Aorta (tissue), 5 donors: ENCODE measurements around the gene EN2. TPM values are rescaled to one million over a fixed set of nuclear protein-coding genes. Genes with fewer than 3 reads are reported as not detected.

Experiments used
- ATAC-seq: fragments of 200-7000 bp; cut with Tn5 transposase; one replicate; pipeline ENCODE4 v1.9.1; 2022; ENCODE audit warnings: moderate library complexity; ENCODE audit not compliant: low FRiP score
- DNase-seq, 2 donors: peaks; one replicate each; pipeline ENCODE4 v3.0.0-alpha.2; 2020
- H3K27ac ChIP-seq, 2 donors: one replicate each; pipeline ENCODE4 v1.5.1; 2013; ENCODE audit warnings: low read length in 2 of 2, mild to moderate bottlenecking in 2 of 2, moderate library complexity in 2 of 2, control low read depth in 1 of 2, inconsistent platforms in 1 of 2, low read depth in 1 of 2
- H3K27me3 ChIP-seq, 2 donors: one replicate each; pipeline ENCODE4 v1.6.1; 2013; ENCODE audit warnings: control low read depth in 1 of 2, low read length in 1 of 2, mild to moderate bottlenecking in 1 of 2, moderate library complexity in 1 of 2; ENCODE audit not compliant: insufficient read depth in 2 of 2, control insufficient read depth in 1 of 2
- H3K36me3 ChIP-seq, 2 donors: one replicate each; pipeline ENCODE4 v1.6.1; 2013; ENCODE audit warnings: control low read depth in 1 of 2, low read length in 1 of 2, mild to moderate bottlenecking in 1 of 2; ENCODE audit not compliant: insufficient read depth in 2 of 2, control insufficient read depth in 1 of 2
- H3K4me1 ChIP-seq, 2 donors: one replicate each; pipeline ENCODE4 v1.6.1; 2013; ENCODE audit warnings: low read length in 2 of 2, control low read depth in 1 of 2, mild to moderate bottlenecking in 1 of 2, moderate library complexity in 1 of 2; ENCODE audit not compliant: insufficient read depth in 2 of 2, control insufficient read depth in 1 of 2
- H3K4me3 ChIP-seq, 2 donors: one replicate each; pipeline ENCODE4 v1.5.1; 2013; ENCODE audit warnings: low read length in 2 of 2, control low read depth in 1 of 2, mild to moderate bottlenecking in 1 of 2
- H3K9me3 ChIP-seq: one replicate; pipeline ENCODE4 v1.6.1; 2013; ENCODE audit warnings: mild to moderate bottlenecking, low read length; ENCODE audit not compliant: control insufficient read depth
- WGBS, 2 donors: extraction: QIAGEN DNeasy Blood & Tissue Kit; methylation state at CpG; one replicate each; pipeline ENCODE4 v1.1.7; 2013; 5-methylcytosine and 5-hydroxymethylcytosine counted together
- intact Hi-C, 2 donors: fragments of 100-400 bp; cut with DNase I; formaldehyde crosslinking; loops; one replicate each; pipeline versions ENCODE4 v1.14.2 to v1.15.0; 2022
- polyA plus RNA-seq, 2 donors: library from polyadenylated mRNA; stranded (reverse); fragments of 200-250 nt; gene quantifications; one replicate each; pipeline ENCODE4 v1.2.3, GENCODE V29; 2013
- total RNA-seq, 2 donors: library from RNA; stranded (reverse); fragmentation: NEBNext Ultra II Directional; extraction: Animal tissue kit (Norgen Biotek cat#: 25700); gene quantifications; one replicate each; pipeline ENCODE4 v1.2.1, GENCODE V29; 2021
- donor health status: healthy with polysubstance abuse.
- donor health status: Bipolar disorder and iron deficiency.
- donor health status: DM: no; HTN: no; CAD: no.
- donor health status: DM: no; HTN: no; CAD: no.
- donor health status: DM: yes; HTN: yes; CAD: no.

Gene EN2
- total and polyA plus RNA-seq, 4 donors, result not detected

DNA sequence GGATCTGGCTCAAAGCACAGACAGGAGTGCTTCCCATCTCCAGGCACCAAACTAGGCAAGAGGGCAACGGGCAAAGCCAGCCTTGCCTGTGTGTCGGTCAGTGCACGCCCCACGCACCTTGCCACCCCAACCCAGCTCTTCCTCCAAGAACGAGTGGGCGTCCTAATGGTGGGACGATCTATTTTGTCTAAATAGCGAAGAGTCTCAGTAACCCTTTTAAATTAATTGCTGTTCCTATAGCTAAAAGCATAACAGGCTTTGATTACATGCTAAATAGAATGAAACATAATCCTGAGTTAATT lies 12.2 kb downstream of the EN2 start:
- 19 to 20% methylated on average over 8 of the region's 8 CpGs for WGBS, 2 donors
- intact Hi-C loops, result no loop called here

GRCh38 chr7:155470686-155471638 lies 13.0 kb downstream of the EN2 start:
- no peaks in the 10 kb centered on the region for H3K4me1 ChIP-seq
- H3K36me3 ChIP-seq, result no peaks in the 10 kb centered on the region
- WGBS, 2 donors, result 4 to 6% methylated on average over 24 of the region's 24 CpGs
- intact Hi-C loops, result no loop called here
- no peak for ATAC-seq
- H3K27ac ChIP-seq, result no peak overlapping the region
- H3K27me3 ChIP-seq, result peaks cover 0 to 7% of the 10 kb centered on the region in 2 donors
- no peak for DNase-seq
- H3K4me3 ChIP-seq, result no peak overlapping the region
- peaks cover 11% of the 10 kb centered on the region for H3K9me3 ChIP-seq

More for the DNA sequence above, 12.2 kb downstream of the EN2 start:
- Histone ChIP-seq H3K4me1 (no peaks in the 10 kb centered on the region), H3K27me3 (peaks cover 0 to 3% of the 10 kb centered on the region in 2 donors), H3K36me3 (no peaks in the 10 kb centered on the region), H3K27ac (no peak overlapping the region), H3K4me3 (no peak overlapping the region), H3K9me3 (peaks cover 3% of the 10 kb centered on the region)
- DNase-seq (no peak), ATAC-seq (no peak)

- Histone ChIP-seq H3K36me3 (no peaks in the 10 kb centered on the region), H3K9me3 (peaks cover 14% of the 10 kb centered on the region), H3K4me3 (no peak overlapping the region), H3K4me1 (no peaks in the 10 kb centered on the region), H3K27me3 (peaks cover 0 to 7% of the 10 kb centered on the region in 2 donors), H3K27ac (no peak overlapping the region)
- DNase-seq (no peak), ATAC-seq (no peak)
- intact Hi-C loops, result no loop called here
- WGBS, 2 donors, result 15 to 19% methylated on average over 11 of the region's 11 CpGs
These were observed 13.8 kb downstream of the EN2 start for GRCh38 chr7:155471718-155472117.

- WGBS, 2 donors, result 60 to 62% methylated on average over 4 of the region's 4 CpGs
- Histone ChIP-seq H3K9me3 (peaks cover 14% of the 10 kb centered on the region), H3K36me3 (no peaks in the 10 kb centered on the region), H3K27me3 (peaks cover 0 to 3% of the 10 kb centered on the region in 2 donors), H3K4me1 (no peaks in the 10 kb centered on the region), H3K4me3 (no peak overlapping the region), H3K27ac (no peak overlapping the region)
- no peak for ATAC-seq
- no peak for DNase-seq
- intact Hi-C loops, result no loop called here
These were observed 19.5 kb downstream of the EN2 start for GRCh38 chr7:155477476-155477875.

DNA sequence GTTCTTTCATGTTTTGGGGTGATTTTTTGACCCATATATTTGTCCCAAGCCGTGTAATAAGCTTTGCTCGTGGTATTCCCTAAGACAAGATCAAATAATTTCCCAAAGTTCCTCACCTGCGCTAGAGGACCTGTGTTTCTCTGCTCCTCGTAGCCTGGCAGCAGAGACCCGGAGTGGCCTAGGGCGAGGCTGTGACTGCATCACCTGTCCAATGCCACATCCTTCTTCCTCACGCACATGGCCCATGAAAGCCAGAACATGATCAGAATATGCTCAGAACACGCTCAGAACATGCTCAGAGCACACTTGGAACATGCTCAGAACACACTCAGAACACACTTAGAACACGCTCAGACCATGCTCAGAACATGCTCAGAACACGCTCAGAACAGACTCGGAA lies 23.8 kb downstream of the EN2 start:
- H3K9me3 ChIP-seq, result no peaks in the 10 kb centered on the region
- H3K36me3 ChIP-seq, result no peaks in the 10 kb centered on the region
- no peaks in the 10 kb centered on the region for H3K27me3 ChIP-seq
- intact Hi-C loops, result no loop called here
- DNase-seq (no peak), ATAC-seq (no peak)
- no peaks in the 10 kb centered on the region for H3K4me1 ChIP-seq
- no peak overlapping the region for H3K4me3 ChIP-seq
- WGBS, 2 donors, result 91 to 92% methylated on average over 11 of the region's 11 CpGs
- no peak overlapping the region for H3K27ac ChIP-seq

- H3K27ac ChIP-seq, result no peak overlapping the region
- no peaks in the 10 kb centered on the region for H3K27me3 ChIP-seq
- no peak overlapping the region for H3K4me3 ChIP-seq
- no peak for DNase-seq
- ATAC-seq, result no peak
- no peaks in the 10 kb centered on the region for H3K36me3 ChIP-seq
- intact Hi-C loops, result no loop called here
- no peaks in the 10 kb centered on the region for H3K4me1 ChIP-seq
- no peaks in the 10 kb centered on the region for H3K9me3 ChIP-seq
- 61% methylated on average over 17 of the region's 17 CpGs for WGBS, 2 donors
These were observed 24.7 kb downstream of the EN2 start for GRCh38 chr7:155482511-155483183.

DNA sequence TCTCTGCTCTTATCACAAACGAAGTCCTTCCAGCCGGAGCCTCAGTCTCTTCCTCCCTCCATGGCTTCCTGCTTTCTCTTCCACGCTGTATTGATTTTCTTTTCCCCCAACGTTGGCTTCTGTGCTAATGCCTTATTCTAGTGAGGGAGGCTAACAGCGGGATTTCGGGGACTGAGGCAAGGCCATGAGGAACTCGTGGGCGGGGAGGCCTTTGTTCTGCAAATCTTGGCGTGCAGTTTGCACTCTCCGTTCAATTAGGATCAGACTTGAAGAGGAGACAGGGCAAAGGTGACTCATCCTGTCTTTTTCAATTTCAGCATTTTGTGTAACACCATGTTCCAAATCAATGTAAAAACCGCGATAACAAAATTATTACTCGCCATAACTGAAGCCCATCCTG lies 25.3 kb downstream of the EN2 start:
- 41 to 43% methylated on average over 13 of the region's 13 CpGs for WGBS, 2 donors
- DNase-seq (peak in 1 of 2 donors; percentile 14), ATAC-seq (no peak)
- Histone ChIP-seq H3K36me3 (no peaks in the 10 kb centered on the region), H3K27me3 (no peaks in the 10 kb centered on the region), H3K9me3 (no peaks in the 10 kb centered on the region), H3K4me3 (no peak overlapping the region), H3K27ac (no peak overlapping the region), H3K4me1 (no peaks in the 10 kb centered on the region)
- intact Hi-C loops, result no loop called here

- no peaks in the 10 kb centered on the region for H3K9me3 ChIP-seq
- peak in 1 of 2 donors; percentile 29 for DNase-seq
- 68 to 76% methylated on average over 16 of the region's 16 CpGs for WGBS, 2 donors
- H3K27me3 ChIP-seq, result no peaks in the 10 kb centered on the region
- no peak for ATAC-seq
- H3K27ac ChIP-seq, result no peak overlapping the region
- H3K4me1 ChIP-seq, result no peaks in the 10 kb centered on the region
- intact Hi-C loops, result no loop called here
- no peaks in the 10 kb centered on the region for H3K36me3 ChIP-seq
- H3K4me3 ChIP-seq, result no peak overlapping the region
These were observed 26.0 kb downstream of the EN2 start for GRCh38 chr7:155483868-155484325.
